HTR-8/SVneo (cell line): Measurements from ENCODE around the gene PRODH.
A peak's percentile ranks its signal among the peaks of the same experiment; 100 is the strongest.
"Not testable (repeated sequence)": the region's sequence is repeated elsewhere in the genome, so short reads cannot be mapped to it uniquely, and the experiment has no call there.

Experiments
- DNase-seq: peaks from one replicate; pipeline ENCODE4 v3.0.0; 2011; ENCODE audit warnings: low spot score, mixed read lengths; ENCODE audit not compliant: insufficient read length
- FAIRE-seq: peaks from 2 replicates; lab custom pipeline; 2011; peaks lifted over from hg19 to GRCh38; lab: Jason Lieb, UNC

PRODH gene

DNA sequence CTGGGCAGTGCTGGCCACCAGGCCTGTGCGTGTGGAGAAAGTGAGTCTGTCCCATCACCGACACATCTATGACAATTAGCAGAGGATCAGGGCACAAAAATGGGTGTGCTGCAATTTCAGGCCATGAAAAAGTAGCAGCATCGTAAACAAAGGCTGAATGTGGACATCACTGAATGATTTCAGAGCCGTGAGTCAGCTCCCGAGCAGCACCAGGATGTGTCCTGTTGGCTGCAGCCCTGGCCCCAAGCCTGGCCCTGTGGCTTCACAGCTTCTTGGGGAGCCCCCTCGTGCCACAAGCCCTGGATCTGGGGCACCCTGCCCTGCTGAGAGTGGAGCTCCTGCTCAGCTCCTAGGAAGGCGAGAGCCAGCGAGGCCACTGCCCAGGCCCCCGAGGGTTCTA is 20.5 kb downstream of the PRODH start:
- FAIRE-seq, result peak; percentile 91
- not testable (repeated sequence) for DNase-seq

DNA sequence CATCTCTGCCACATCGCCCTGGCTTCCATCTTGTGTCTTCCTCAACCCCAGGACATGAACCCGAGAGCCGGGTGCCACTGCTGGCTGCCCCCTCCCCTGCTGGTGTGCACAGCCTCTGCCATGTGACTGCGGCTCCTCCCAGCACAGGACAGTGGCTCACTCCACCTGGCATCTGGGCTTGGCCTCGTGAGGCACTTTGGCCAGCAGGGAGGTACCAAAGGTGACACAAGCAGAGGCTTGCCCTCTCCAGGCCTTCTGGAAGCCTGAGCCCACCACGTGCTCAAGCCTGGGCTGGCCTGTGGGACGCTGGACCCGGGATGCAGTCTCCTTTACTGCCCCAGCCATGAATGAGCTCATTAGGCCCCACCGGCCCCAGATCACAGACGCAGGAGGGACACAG is 21.5 kb downstream of the PRODH start:
- not testable (repeated sequence) for DNase-seq
- FAIRE-seq, result peak; percentile 38

DNA sequence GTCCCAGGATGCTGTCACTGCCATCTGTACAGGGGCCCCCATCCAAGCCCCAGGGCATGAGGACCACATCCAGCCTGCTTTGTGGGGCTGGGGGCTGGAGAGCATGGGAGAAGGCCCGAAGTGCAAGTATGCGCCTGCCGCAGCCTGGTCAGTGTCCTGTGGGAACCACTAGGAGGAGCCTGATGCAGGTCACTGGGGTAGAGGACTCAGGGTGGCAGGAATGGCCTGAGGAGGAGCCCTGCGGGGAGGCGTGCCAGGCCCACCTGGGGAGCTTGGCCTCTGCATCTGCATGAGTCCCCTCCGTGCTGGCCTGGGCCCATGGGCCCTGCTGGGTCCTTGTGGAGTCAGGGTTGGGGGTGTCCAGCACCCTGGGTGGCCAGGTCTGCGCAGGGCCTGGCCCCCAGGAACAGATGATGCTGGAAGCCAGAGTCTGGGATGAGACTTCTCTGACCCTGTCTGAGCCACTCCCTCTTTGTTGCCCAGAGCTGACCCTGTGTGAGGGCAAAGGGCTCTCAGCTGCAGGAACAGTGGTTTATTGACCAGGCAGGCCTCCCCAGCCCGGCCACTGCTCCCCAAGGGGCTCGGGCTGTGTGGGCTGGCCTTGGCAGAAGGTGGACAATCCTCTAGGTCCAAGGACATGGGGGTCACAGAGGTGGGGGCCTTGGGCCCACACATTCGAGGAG is 23.7 kb downstream of the PRODH start:
- not testable (repeated sequence) for DNase-seq

DNA sequence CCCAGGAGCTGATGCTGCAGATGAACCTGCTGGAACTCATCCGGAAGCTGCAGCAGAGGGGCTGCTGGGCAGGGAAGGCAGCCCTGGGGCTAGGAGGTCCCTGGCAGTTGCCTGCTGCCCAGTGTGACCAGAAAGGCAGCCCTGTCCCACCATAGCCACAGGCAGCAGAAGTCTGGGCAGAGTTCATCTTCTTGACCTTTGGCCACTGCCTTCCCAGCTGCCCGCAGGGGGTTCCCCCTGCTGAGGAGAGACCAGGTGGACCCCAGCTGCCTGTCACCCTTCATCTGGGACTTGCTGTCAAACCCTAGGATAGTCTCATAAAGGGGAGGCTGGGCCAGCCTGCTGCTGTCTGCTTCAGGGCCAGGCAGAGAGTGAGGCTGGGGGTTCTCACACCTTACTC is 24.6 kb downstream of the PRODH start:
- DNase-seq, FAIRE-seq: not testable (repeated sequence)

More for the DNA sequence above, 23.7 kb downstream of the PRODH start:
- FAIRE-seq, result not testable (repeated sequence)

DNA sequence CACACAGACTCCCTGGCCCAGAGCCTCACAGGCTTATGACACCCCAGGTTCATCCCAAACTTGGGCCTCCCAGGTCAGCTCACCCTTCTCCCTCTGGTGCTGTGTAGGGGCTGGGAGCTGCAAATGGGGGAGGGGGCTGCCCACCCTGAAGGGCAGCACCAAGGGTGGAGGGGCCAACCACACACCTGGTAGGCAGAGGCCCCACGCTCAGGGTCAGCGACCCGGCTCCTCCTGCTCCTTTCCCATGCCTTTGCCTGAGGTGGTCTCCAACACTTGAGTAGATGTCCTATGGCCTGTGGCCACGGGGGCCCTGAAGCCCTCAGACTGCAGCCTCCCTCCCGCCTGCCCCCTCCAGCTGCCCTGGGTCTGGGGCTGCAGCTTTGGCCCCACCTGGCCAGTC is 26.5 kb downstream of the PRODH start:
- DNase-seq, result no peak
- FAIRE-seq, result no peak

DNA sequence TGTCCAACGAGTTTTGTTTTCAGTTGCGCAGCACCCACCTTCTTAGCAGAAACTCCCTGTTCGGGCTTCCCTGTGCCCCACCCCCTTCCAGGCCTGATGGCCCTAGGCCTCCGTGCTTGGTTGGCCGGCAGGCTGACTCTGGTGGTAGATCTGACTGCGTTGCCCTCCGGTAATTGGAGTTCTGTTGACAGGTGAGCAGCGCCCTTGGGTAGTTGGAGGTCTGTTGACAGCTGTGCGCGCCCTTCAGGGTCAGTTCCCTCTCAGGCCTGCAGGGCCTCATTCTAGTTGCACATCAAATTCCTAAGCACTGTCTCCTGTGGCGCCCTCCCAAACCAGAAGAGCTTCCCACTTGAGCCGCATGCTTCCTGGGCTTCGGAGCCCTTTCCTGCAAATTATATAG is 29.2 kb downstream of the PRODH start:
- DNase-seq (no peak), FAIRE-seq (no peak)

DNA sequence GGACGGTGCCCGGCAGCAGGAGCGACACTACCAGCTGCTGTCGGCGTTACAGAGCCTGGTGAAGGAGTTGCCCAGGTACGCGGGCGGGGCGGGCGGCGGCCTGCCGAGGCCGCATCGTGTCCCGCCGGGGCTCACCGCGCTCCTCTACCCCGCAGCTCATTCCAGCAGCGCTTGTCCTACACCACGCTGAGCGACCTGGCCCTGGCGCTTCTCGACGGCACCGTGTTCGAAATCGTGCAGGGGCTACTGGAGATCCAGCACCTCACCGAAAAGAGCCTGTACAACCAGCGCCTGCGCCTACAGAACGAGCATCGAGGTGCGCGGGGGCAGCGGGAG is 29.7 kb downstream of the PRODH start:
- not testable (repeated sequence) for FAIRE-seq, DNase-seq

DNA sequence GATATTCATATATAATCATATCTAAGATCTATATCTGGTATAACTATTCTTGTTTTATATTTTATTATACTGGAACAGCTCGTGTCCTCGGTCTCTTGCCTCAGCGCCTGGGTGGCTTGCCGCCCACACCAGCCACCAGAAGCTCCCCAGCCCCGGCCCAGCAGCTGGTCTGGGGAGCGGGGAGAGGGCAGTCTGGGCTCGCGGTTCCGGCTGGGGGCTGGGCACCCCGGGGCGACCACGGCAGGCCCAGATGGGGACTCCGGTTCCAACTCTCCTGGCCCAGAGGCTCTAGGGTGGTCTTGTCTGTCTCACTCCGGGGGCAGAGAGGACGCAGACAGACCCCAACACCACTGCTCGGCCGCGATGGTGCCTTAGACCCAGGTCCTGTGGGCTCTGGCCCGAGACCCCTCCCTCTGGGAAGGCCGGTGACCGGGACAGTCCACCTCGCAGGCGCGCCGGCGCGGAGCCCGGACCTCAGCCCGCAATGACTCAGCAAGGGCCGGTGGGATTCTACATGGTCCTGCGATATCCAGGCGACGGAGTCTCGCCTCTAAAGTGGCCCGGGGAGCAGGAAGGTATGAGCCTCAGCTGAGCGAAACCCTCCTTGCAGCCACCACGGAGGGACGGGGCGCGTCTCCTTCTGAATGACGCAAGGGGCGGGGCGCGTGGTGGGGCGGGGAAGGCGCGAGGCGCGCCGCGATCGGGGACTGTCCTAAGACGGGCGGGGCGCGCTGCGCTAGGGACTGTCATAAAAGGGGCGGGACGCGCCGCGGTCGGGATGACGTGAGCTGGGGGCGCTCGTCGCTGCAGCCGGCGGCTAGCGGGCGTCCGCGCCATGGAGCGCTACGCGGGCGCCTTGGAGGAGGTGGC is 30.3 kb downstream of the PRODH start, which contains the start of gene DGCR6:
Gene DGCR6 (plus strand): TSS at position 781 of the 870 bp plus-strand sequence. CDS start 55 bp downstream, at position 836.
- FAIRE-seq (peak; percentile 90), DNase-seq (no peak)

DNA sequence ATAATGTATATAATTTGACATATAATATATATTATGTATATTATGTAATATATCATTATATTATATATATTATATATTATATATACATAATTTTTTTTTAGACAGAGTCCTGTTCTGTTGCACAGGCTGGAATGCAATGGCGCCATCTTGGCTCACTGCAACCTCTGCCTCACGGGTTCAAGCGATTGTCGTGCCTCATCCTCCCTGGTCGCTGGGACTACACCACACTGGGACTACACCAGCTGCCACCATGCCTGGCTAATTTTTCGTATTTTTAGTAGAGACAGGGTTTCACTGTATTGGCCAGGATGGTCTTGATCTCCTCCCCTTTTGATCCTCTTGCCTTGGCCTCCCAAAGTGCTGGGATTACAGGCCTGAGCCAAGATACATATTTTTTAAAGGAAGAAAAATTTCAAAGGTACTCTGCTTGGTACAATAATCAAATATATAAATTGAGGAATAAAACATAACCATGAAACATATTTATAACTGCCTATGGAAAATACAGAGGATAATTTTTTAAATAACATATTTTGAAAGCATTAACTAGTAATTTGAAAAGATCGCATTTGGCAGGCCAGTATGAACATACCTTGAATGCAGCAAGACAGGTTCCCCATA is 39.9 kb downstream of the PRODH start:
- DNase-seq, FAIRE-seq: not testable (repeated sequence)

DNA sequence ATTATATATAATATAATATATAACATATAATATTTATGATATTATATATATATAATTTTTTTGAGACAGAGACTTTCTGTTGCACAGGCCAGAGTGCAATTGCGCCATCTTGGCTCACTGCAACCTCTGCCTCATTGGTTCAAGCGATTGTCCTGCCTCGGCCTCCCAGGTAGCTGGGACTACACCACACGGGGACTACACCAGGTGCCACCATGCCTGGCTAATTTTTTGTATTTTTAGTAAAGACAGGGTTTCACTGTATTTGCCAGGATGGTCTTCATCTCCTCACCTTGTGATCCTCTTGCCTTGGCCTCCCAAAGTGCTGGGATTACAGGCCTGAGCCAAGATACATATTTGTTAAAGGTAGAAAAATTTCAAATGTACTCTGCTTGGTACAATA is 42.3 kb downstream of the PRODH start:
- DNase-seq, FAIRE-seq: not testable (repeated sequence)

DNA sequence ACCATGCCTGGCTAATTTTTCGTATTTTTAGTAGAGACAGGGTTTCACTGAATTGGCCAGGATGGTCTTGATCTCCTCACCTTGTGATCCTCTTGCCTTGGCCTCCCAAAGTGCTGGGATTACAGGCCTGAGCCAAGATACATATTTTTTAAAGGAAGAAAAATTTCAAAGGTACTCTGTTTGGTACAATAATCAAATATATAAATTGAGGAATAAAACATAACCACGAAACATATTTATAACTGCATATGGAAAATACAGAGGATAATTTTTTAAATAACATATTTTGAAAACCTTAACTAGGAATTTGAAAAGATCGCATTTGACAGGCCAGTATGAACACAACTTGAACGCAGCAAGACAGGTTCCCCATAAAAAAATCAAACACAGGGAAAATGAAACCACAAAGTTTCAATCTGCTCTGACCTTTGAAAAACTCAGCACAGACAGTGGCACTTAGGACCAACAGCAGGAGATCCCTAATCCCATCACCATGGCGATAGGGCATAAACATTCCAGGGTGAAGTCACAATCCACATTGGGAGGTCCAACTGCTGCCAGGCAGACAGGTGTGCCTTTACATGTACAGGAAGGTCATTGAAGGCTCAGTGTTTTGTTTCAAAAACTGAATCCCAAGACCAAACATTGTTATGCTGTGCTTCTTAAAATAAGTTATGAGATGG is 45.4 kb downstream of the PRODH start:
- FAIRE-seq, DNase-seq: not testable (repeated sequence)

DNA sequence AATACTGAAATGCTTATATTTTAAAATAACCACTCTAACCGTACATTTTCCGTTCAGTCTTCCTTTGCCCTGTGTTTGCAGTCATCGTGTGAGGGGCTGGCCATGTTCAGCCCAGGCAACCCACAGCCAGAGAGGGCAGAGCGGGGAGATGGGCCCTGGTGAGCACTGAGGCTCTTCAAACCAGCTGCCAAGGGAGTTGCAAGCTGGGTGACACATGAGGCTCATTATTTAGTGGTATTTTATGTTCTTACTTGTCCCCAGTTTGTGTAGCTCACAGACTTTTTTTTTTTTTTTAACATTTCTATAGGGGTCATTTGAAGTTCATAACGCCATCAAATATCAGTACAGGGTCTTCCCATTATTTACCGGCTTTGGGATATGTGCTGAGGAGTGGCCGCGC is 48.0 kb downstream of the PRODH start:
- DNase-seq, result no peak
- FAIRE-seq, result no peak

DNA sequence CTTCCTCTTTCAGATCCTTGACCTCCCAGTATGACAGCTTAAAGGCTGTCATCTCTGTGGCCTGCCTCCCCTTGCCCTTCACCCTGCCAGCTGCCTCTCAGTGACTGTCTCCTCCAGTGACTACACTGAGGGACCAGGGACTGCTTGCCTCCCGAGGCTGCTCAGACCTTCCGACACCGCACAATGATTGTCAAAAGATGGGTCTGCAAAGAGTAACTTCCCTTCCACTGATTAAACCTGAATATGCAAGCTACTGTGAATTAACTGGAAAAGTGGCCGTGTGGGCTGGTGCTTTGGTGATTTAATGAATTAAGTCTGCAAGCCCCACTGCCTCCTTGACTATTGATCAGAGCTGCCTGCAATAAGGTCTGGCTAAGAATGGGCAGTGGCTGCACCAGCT is 51.6 kb downstream of the PRODH start:
- not testable (repeated sequence) for FAIRE-seq, DNase-seq

DNA sequence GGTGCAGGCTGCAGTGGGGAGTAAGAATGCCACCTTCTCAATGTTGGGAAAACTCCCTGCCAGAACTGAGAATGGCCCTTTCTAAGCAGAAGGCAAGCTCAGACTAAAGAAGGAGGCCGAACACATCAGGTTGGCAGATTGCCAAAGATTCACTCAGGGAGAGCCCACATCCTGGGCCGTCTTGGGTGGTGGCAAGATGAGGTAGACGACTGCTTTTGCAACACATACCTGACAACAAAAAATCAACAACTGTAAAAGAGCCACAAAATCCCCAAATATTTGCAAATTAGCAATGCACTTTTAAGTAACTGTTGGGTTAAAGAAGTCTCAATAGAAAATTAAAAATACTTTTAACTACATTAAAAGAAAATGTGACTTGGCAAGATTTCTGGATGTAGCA is 54.8 kb downstream of the PRODH start:
- not testable (repeated sequence) for FAIRE-seq, DNase-seq
